ENCODE results near the gene ESR2. TPM values are rescaled to one million over a fixed set of nuclear protein-coding genes. Genes with fewer than 3 reads are reported as not detected.

Gene ESR2
- total and polyA plus RNA-seq, 4 donors: 0.11 to 3.4 (median 0.37) TPM

DNA sequence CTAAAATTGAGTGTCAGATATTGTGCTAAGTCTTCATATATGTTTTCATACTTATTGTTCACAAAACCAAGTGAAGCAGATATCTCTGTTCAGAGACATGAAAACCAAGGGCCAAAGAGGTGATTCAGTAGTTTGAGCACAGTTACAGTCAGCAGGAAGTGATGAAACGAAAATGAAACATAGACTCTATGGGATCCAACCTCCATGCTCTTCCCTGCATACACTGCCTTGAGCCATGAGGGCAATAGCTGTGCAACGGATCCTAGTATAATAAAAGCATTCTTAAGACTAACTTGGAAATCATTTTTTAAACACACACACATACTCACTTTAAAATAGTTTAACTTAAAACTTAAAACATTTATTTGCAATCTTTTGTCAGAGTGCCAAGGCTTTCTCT, 27.9 kb downstream of the ESR2 start:
- H3K4me1 ChIP-seq (ENCODE audit: control insufficient read depth in 5 of 5, insufficient read depth in 5 of 5, low read length in 5 of 5): no peaks in the 10 kb centered on the region
- no peak overlapping the region for H3K9ac ChIP-seq (ENCODE audit: insufficient read depth in 1 of 2, low read length in 2 of 2)
- WGBS, 2 donors: 52 to 62% methylated on average over 2 of the region's 2 CpGs
- ATAC-seq (ENCODE audit: insufficient read depth, low FRiP score) (no peak), DNase-seq (peak in 2 of 3 donors; percentile 33 to 55)
- H3K27me3 ChIP-seq (ENCODE audit: control insufficient read depth in 3 of 3, insufficient read depth in 3 of 3, low read length in 2 of 3): no peaks in the 10 kb centered on the region
- no peaks in the 10 kb centered on the region for H3K9me3 ChIP-seq (ENCODE audit: control insufficient read depth in 4 of 4, insufficient read depth in 3 of 4, low read length in 3 of 4)
- H3K4me3 ChIP-seq: no peak overlapping the region
- TF ChIP-seq, protein P1, sequence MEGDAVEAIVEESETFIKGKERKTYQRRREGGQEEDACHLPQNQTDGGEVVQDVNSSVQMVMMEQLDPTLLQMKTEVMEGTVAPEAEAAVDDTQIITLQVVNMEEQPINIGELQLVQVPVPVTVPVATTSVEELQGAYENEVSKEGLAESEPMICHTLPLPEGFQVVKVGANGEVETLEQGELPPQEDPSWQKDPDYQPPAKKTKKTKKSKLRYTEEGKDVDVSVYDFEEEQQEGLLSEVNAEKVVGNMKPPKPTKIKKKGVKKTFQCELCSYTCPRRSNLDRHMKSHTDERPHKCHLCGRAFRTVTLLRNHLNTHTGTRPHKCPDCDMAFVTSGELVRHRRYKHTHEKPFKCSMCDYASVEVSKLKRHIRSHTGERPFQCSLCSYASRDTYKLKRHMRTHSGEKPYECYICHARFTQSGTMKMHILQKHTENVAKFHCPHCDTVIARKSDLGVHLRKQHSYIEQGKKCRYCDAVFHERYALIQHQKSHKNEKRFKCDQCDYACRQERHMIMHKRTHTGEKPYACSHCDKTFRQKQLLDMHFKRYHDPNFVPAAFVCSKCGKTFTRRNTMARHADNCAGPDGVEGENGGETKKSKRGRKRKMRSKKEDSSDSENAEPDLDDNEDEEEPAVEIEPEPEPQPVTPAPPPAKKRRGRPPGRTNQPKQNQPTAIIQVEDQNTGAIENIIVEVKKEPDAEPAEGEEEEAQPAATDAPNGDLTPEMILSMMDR (IDR thresholded peaks at IDR 0.05; ENCODE audit: control extremely low read depth, extremely low read depth): no peak
- H3K36me3 ChIP-seq (ENCODE audit: control insufficient read depth in 4 of 4, insufficient read depth in 4 of 4, low read length in 4 of 4): no peaks in the 10 kb centered on the region
- H3K27ac ChIP-seq (ENCODE audit: low read depth in 1 of 2, low read length in 1 of 2): no peak overlapping the region

DNA sequence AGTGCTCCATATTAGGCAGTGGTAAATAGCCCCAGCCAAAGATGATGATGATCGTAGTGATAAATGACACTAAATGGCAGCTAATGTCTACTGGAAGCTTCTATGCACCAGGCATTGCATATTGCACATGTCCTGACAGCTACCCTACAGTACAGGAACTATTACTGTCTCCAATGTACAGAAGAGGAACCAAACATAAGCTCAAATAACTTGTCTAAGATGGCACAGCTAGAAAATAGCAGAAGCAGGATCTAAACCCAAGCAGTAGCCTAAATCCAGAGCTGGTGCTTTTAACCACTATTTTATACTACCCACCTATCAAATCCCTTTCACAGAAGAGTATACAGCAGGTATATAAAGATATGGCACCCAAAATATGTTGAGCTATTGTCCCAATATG, 28.9 kb downstream of the ESR2 start:
- 95 to 100% methylated on average over 1 of the region's 1 CpG for WGBS, 2 donors
- no peak overlapping the region for H3K4me3 ChIP-seq
- no peak for DNase-seq
- no peak overlapping the region for H3K9ac ChIP-seq (ENCODE audit: insufficient read depth in 1 of 2, low read length in 2 of 2)
- H3K9me3 ChIP-seq (ENCODE audit: control insufficient read depth in 4 of 4, insufficient read depth in 3 of 4, low read length in 3 of 4): no peaks in the 10 kb centered on the region
- no peak for ATAC-seq (ENCODE audit: insufficient read depth, low FRiP score)
- H3K27ac ChIP-seq (ENCODE audit: low read depth in 1 of 2, low read length in 1 of 2): no peak overlapping the region
- no peaks in the 10 kb centered on the region for H3K4me1 ChIP-seq (ENCODE audit: control insufficient read depth in 5 of 5, insufficient read depth in 5 of 5, low read length in 5 of 5)
- no peaks in the 10 kb centered on the region for H3K36me3 ChIP-seq (ENCODE audit: control insufficient read depth in 4 of 4, insufficient read depth in 4 of 4, low read length in 4 of 4)
- TF ChIP-seq, protein P1 (IDR thresholded peaks at IDR 0.05; ENCODE audit: control extremely low read depth, extremely low read depth): no peak
- no peaks in the 10 kb centered on the region for H3K27me3 ChIP-seq (ENCODE audit: control insufficient read depth in 3 of 3, insufficient read depth in 3 of 3, low read length in 2 of 3)

DNA sequence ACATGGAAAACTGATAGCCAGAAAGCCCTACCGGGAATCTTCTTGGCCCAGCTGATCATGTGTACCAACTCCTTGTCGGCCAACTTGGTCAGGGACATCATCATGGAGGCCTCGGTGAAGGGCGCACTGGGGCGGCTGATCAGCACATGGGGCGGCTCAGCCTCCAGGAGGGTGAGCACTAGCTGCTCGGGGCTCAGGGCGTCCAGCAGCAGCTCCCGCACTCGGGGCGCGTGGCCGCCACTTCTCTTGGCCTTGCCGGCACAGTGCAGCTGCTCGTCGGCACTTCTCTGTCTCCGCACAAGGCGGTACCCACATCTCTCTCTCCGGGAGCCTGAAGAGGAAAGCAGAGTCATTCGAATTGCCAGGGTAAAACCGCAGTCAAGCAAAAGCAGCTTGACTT, 33.8 kb downstream of the ESR2 start:
- Histone ChIP-seq H3K4me1 (ENCODE audit: control insufficient read depth in 5 of 5, insufficient read depth in 5 of 5, low read length in 5 of 5) (peaks cover 0 to 4% (median 0%) of the 10 kb centered on the region in 5 donors), H3K9me3 (ENCODE audit: control insufficient read depth in 4 of 4, insufficient read depth in 3 of 4, low read length in 3 of 4) (no peaks in the 10 kb centered on the region), H3K4me3 (no peak overlapping the region), H3K27me3 (ENCODE audit: control insufficient read depth in 3 of 3, insufficient read depth in 3 of 3, low read length in 2 of 3) (no peaks in the 10 kb centered on the region), H3K36me3 (ENCODE audit: control insufficient read depth in 4 of 4, insufficient read depth in 4 of 4, low read length in 4 of 4) (no peaks in the 10 kb centered on the region), H3K9ac (ENCODE audit: insufficient read depth in 1 of 2, low read length in 2 of 2) (no peak overlapping the region), H3K27ac (ENCODE audit: low read depth in 1 of 2, low read length in 1 of 2) (no peak overlapping the region)
- ATAC-seq (ENCODE audit: insufficient read depth, low FRiP score) (no peak), DNase-seq (no peak)
- TF ChIP-seq, protein P1 (IDR thresholded peaks at IDR 0.05; ENCODE audit: control extremely low read depth, extremely low read depth): no peak
- 94 to 97% methylated on average over 21 of the region's 21 CpGs for WGBS, 2 donors

DNA sequence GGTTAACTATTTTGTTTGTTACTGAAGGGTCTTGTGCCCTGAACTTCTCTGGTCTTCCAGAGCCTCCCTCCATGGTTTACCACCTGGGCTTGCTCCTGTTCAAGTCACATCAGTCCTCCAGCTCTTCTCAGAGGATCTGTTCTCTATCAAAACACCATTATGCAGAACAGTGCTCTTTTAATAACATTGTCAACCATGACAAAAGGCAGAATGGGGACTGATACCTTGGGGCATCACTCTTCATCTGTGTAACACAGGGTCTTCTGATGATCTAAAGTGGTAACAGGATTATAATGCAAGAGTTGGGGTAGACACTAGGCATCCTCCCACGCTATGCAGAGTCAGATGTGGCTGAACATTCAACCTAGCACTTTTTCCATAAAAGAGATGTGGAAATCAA, 38.4 kb downstream of the ESR2 start:
- Histone ChIP-seq H3K27me3 (ENCODE audit: control insufficient read depth in 3 of 3, insufficient read depth in 3 of 3, low read length in 2 of 3) (no peaks in the 10 kb centered on the region), H3K4me1 (ENCODE audit: control insufficient read depth in 5 of 5, insufficient read depth in 5 of 5, low read length in 5 of 5) (peaks cover 0 to 7% (median 0%) of the 10 kb centered on the region in 5 donors), H3K4me3 (no peak overlapping the region), H3K9me3 (ENCODE audit: control insufficient read depth in 4 of 4, insufficient read depth in 3 of 4, low read length in 3 of 4) (no peaks in the 10 kb centered on the region), H3K27ac (ENCODE audit: low read depth in 1 of 2, low read length in 1 of 2) (no peak overlapping the region), H3K36me3 (ENCODE audit: control insufficient read depth in 4 of 4, insufficient read depth in 4 of 4, low read length in 4 of 4) (no peaks in the 10 kb centered on the region), H3K9ac (ENCODE audit: insufficient read depth in 1 of 2, low read length in 2 of 2) (no peak overlapping the region)
- no peak for DNase-seq
- WGBS, 2 donors: 88 to 91% methylated on average over 1 of the region's 1 CpG
- ATAC-seq (ENCODE audit: insufficient read depth, low FRiP score): no peak
- TF ChIP-seq, protein P1 (IDR thresholded peaks at IDR 0.05; ENCODE audit: control extremely low read depth, extremely low read depth): no peak

Measured in lung (tissue), 12 donors.